Astrocyte of the cerebellum (primary cell): ENCODE data around the gene HMCN1.

Source experiments
- DNase-seq: peaks from one replicate; pipeline ENCODE4 v3.0.0-alpha.2; 2011; ENCODE audit warnings: low read depth
- H3K4me3 ChIP-seq: 2 replicates; pipeline ENCODE4 v1.5.1; 2011; ENCODE audit warnings: mild to moderate bottlenecking, low read depth, low read length, moderate library complexity
- in situ Hi-C: cut with HindIII; loops from 2 replicates; pipeline ENCODE4 v1.10.0; 2017; ENCODE audit warnings: low sequenced_read_pairs
- TF ChIP-seq, protein P1 (sequence below): IDR thresholded peaks from 2 replicates; pipeline ENCODE4 v1.5.1; 2012; ENCODE audit warnings: low read length, low read depth, moderate library complexity, mild to moderate bottlenecking; ENCODE audit errors: missing control alignments

The HMCN1 gene

DNA sequence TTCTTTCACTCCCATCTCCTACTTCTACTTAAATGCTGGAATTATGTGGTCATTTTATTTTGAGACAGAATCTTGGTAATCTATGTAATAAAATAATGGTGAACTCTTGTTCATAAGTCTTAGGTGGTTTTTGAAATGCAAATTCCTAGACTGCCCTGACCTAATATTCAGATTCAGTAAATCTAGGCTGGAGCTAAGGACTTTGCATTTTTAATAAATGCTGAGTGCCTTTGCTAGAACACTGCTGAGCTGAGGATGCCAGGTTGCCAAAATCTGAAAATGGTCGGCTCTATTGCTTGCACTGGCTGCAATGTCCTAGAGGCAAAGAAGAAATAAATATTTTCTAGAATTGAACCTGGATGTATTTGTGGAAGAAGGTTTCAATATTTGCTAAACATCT lies 187.4 kb downstream of the HMCN1 start:
- TF ChIP-seq, protein P1, sequence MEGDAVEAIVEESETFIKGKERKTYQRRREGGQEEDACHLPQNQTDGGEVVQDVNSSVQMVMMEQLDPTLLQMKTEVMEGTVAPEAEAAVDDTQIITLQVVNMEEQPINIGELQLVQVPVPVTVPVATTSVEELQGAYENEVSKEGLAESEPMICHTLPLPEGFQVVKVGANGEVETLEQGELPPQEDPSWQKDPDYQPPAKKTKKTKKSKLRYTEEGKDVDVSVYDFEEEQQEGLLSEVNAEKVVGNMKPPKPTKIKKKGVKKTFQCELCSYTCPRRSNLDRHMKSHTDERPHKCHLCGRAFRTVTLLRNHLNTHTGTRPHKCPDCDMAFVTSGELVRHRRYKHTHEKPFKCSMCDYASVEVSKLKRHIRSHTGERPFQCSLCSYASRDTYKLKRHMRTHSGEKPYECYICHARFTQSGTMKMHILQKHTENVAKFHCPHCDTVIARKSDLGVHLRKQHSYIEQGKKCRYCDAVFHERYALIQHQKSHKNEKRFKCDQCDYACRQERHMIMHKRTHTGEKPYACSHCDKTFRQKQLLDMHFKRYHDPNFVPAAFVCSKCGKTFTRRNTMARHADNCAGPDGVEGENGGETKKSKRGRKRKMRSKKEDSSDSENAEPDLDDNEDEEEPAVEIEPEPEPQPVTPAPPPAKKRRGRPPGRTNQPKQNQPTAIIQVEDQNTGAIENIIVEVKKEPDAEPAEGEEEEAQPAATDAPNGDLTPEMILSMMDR = no peak
- no peak overlapping the region for H3K4me3 ChIP-seq
- no peak for DNase-seq
- in situ Hi-C loops = no loop called here

DNA sequence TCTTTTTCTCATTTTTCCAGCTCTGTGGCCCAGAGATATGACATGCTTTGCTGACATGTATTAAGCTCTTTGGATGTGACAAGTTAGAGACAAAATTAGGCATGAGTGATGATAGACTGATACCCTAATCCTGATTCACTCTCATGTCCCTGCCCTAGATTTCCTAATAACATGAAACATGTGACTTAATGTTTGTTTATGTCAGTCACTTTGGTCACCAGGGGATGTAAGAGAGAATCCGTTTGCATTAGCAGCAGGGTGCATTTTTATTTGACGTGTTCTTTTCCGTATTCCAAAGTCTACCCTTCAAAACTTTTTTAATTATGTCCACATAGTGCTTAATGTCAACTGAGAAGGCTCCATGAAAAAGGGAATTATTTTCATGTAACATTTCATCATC lies 192.4 kb downstream of the HMCN1 start:
- TF ChIP-seq, protein P1 = no peak
- H3K4me3 ChIP-seq = no peak overlapping the region
- in situ Hi-C loops = loop anchor here (5.0 kb wide), 1 partner anchor 46 kb away; no protein-coding TSS in a partner anchor
- DNase-seq = no peak

DNA sequence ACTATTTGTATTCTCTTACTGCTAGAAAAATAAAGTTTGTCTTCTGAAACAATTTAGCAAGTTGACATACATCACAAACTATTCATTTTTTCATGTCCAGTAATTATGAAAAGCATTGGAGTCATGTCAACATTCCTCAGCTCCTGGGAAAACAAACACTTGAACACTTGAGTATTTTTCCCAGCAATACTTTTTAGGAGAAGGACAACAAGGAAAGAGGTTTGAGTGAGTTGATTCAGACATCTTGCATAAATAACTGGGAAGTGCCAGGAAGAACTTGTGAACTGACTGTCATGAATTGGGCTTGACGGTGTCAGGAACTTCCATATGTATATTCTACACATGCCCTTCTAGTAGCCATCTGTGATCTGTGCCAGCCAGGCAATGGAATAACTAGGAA lies 195.6 kb downstream of the HMCN1 start:
- TF ChIP-seq, protein P1 = no peak
- in situ Hi-C loops = loop anchor here (5.0 kb wide), 1 partner anchor 43 kb away; no protein-coding TSS in a partner anchor
- DNase-seq = peak; percentile 45
- no peak overlapping the region for H3K4me3 ChIP-seq

DNA sequence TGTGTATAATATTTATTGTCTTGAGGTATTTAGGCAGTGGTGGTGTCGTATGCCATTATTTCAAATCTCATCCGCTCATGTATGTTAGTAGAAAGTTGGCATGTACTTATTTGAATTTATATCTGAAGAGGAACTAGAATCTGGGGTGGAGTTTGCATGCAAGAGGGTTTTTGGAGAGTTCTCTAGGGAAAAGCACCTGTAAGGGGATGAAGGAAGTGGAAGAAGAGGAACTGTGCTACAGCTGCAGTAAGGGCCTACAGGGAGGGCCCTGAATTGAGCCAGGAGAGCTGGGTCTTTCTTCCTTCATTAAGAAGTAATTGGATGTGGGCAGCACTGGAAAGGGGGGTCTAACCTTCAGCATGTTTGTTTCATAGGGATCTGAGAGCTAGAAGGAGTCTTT lies 197.2 kb downstream of the HMCN1 start:
- in situ Hi-C loops = no loop called here
- no peak for DNase-seq
- TF ChIP-seq, protein P1 = no peak

DNA sequence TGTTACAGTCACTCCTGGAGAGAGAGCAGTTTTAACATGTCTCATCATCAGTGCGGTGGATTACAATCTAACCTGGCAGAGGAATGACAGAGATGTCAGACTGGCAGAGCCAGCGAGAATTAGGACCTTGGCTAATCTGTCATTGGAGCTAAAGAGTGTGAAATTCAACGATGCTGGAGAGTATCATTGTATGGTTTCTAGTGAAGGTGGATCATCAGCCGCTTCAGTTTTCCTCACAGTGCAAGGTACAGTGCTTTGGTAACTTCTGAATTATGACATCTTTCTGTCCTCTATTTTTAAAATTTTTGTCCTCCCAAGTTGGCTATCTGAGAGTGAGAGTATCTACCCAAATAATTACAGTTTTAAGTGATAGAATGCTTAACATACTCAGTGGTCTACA lies 199.4 kb downstream of the HMCN1 start:
- in situ Hi-C loops = no loop called here
- TF ChIP-seq, protein P1 = no peak
- DNase-seq = no peak

More for the DNA sequence above, 197.2 kb downstream of the HMCN1 start:
- H3K4me3 ChIP-seq = no peak overlapping the region

DNA sequence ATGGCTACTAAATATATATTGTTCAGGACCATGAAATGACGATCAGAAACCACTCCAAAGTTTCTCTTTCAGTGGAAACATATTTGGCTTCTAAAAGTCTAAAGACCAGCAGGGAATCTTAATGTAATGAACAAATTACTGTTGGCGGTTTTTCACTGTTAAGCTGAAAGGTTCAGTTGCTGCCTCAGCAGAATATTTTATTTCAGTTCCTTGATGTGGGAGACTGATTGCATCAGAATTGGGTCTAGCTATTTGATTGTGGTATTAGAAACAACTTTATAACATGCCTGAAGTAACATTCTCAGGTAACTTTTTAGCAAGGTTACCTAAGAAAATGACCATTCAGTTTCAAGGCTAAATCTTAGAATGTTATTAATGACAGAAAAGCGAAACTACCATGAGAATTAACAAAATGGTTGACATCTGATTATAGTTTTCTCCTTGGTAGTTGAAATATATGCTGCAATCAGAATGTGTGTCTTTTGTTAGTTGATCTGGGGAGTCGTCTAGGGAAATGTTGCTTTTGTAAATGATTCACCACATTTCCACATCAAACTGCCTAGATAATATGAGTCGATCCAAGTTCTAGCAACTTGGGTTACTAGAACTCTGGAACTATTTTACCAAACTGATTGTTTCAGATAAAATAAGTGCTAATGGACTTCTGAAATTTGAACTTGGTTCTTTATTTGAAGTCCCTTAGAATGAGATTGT lies 200.4 kb downstream of the HMCN1 start:
- DNase-seq = peak; percentile 62
- TF ChIP-seq, protein P1 = no peak
- in situ Hi-C loops = no loop called here
- H3K4me3 ChIP-seq = no peak overlapping the region

More for the DNA sequence above, 199.4 kb downstream of the HMCN1 start:
- no peak overlapping the region for H3K4me3 ChIP-seq

DNA sequence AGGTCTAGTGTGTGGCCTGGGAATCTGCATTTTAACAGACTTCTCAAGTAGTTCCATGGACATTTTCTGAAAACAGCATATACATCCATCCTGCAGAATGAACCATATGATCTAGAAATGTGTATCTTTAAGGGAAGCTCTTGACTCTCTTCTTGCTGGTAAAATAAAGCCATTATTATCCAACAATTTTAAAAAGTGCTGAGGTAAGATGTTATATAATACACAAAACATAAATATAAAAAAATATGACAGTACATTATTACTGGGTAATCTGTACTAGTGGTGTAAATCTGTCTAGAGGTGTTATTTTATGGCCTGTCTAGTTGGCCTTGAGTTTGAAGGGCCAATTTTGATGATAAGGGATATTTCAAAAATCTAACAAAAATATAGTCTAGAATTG lies 201.2 kb downstream of the HMCN1 start:
- in situ Hi-C loops = no loop called here
- no peak overlapping the region for H3K4me3 ChIP-seq
- TF ChIP-seq, protein P1 = no peak
- DNase-seq = no peak
